ENCODE results near the gene SIVA1. TPM values are rescaled to one million over a fixed set of nuclear protein-coding genes. Genes with fewer than 3 reads are reported as not detected.

SIVA1 gene
- total RNA-seq, 1 experiment from 2014 or later: 128 TPM

DNA sequence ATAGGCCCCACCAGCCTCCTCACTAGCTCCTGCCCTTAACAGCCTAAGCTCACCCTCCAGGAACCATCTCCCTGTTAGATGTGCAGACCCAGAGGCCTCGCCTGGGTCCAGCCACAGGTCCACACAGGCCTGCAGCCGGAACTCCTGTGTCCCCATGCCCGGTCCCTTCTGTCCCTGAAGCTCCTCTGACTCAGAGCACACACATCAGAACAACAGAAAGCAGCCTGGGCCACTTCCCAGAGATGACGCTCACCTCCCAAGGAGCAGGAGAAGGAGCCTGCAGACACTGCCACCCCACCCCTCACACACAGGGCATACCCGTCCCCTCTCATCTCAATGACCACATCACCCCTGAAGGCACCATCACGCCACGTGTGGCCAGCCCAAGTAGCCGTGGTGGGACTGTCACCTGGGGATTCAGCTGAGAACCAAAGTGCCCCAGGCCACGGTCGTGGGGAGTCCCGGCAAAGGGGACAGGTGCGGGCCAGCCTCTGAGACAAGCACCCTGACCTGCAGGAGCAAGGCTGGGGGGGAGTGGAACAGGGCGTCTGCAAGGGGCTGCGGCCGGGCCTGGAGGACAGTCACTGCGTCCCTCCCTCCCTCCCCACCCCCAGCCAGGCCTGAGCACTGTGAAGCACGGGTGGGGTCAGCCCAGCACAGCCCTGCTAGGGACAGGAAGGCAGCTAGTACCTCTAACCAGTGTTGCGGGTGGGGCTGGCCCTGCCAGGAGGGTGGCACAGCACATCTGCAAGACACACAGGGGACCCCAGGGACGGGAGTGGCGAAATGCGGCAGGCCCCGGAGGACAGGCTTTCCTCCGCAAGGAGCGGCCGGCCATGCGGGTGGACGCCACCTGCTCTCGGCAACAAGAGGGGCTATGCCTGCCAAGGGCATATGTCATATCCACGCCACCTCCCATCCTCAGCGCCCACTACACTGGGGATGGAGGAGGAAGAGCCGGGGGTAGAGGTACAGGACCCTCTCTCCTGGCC lies 37.1 kb downstream of the SIVA1 start (continued):
- no peak for TF ChIP-seq ZNF281 (CRISPR knock-in tag; IDR thresholded peaks at IDR 0.05)
- TF ChIP-seq ATF2 (CRISPR knock-in tag; IDR thresholded peaks at IDR 0.05; ENCODE audit: borderline replicate concordance, low read depth): no peak
- TF ChIP-seq, protein P1, sequence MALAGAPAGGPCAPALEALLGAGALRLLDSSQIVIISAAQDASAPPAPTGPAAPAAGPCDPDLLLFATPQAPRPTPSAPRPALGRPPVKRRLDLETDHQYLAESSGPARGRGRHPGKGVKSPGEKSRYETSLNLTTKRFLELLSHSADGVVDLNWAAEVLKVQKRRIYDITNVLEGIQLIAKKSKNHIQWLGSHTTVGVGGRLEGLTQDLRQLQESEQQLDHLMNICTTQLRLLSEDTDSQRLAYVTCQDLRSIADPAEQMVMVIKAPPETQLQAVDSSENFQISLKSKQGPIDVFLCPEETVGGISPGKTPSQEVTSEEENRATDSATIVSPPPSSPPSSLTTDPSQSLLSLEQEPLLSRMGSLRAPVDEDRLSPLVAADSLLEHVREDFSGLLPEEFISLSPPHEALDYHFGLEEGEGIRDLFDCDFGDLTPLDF (CRISPR knock-in tag; IDR thresholded peaks at IDR 0.05): no peak
- TF ChIP-seq SP1 (CRISPR knock-in tag; conservative IDR thresholded peaks at IDR 0.05): no peak
- TF ChIP-seq PRRX2 (CRISPR knock-in tag; IDR thresholded peaks at IDR 0.05): no peak
- no peak for TF ChIP-seq FOXP1 (CRISPR knock-in tag; IDR thresholded peaks at IDR 0.05; ENCODE audit: borderline replicate concordance)

DNA sequence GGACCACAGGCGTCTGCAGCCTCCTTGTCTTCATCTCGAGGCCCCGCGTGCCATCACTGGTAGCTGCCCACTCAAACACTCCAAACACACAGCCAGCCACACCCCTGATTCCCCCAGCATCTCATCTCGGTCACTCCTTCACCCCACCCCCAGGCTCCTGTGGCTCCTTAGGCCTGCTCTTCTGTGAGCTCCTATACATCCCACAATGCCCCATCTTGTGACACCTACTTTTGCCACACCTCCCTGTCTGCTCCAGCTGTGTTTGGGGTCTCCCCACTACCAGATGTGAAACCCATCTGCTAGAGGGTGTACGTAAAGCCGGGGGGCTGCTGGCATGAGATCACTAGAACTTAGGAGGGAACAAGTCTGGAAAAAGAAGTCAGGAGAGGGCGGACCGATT lies 38.5 kb downstream of the SIVA1 start:
- Mint-ChIP-seq H3K27ac (0 out of 2 replicates have a peak overlapping the region, but pooled peaks have one; percentile 23), H3K27me3 (ENCODE audit: low read depth) (peaks cover 6% of the 10 kb centered on the region), H3K36me3 (no peaks in the 10 kb centered on the region), H3K4me1 (peaks cover 23% of the 10 kb centered on the region), H3K9me3 (no peaks in the 10 kb centered on the region), H3K4me3 (no peak overlapping the region)
- no peak for TF ChIP-seq JUN (CRISPR knock-in tag; IDR thresholded peaks at IDR 0.05)
- no peak for TF ChIP-seq ZNF138 (CRISPR knock-in tag; conservative IDR thresholded peaks at IDR 0.05)
- no peak for TF ChIP-seq JAZF1 (CRISPR knock-in tag; IDR thresholded peaks at IDR 0.05)
- TF ChIP-seq HMGA2 (CRISPR knock-in tag; IDR thresholded peaks at IDR 0.05): no peak
- TF ChIP-seq IRF1 (CRISPR knock-in tag; IDR thresholded peaks at IDR 0.05): no peak
- no peak for TF ChIP-seq NFATC4 (CRISPR knock-in tag; IDR thresholded peaks at IDR 0.05)
- no peak for TF ChIP-seq CREB1 (CRISPR knock-in tag; IDR thresholded peaks at IDR 0.05)
- TF ChIP-seq ZNF671 (CRISPR knock-in tag; IDR thresholded peaks at IDR 0.05): no peak
- no peak for TF ChIP-seq USF2 (CRISPR knock-in tag; IDR thresholded peaks at IDR 0.05)
- no peak for TF ChIP-seq ZNF416 (CRISPR knock-in tag; IDR thresholded peaks at IDR 0.05)
- no peak for TF ChIP-seq IRF2 (CRISPR knock-in tag; IDR thresholded peaks at IDR 0.05; ENCODE audit: borderline replicate concordance, low read depth)
- no peak for TF ChIP-seq SMAD3 (CRISPR knock-in tag; IDR thresholded peaks at IDR 0.05; ENCODE audit: borderline replicate concordance)
- no peak for ATAC-seq
- DNase-seq (ENCODE audit: low spot score): no peak
- POLR2A ChIA-PET: no interaction called here
- CTCF ChIA-PET: interaction anchor here (1.0 to 3.8 kb wide), 4 partner anchors 13 to 34 kb away, joined by 3 to 20 read pairs (median 6); no protein-coding TSS in a partner anchor
